Mesenchymal stem cell (in vitro differentiated cells and primary cell): ENCODE results near the gene PLCB1.

ENCODE experiments used
- DNase-seq: peaks from one replicate; pipeline ENCODE4 v3.0.0-alpha.2; 2013
- H2AFZ ChIP-seq: one replicate; pipeline ENCODE4 v1.6.1; 2013; ENCODE audit warnings: low read depth, mild to moderate bottlenecking, control low read depth, inconsistent platforms, low read length, moderate library complexity
- H2AK5ac ChIP-seq: 2 replicates; pipeline ENCODE4 v1.6.1; 2013; ENCODE audit warnings: low read length, moderate library complexity, mild to moderate bottlenecking, inconsistent platforms; ENCODE audit not compliant: severe bottlenecking
- H2BK120ac ChIP-seq: one replicate; pipeline ENCODE4 v1.6.1; 2013; ENCODE audit warnings: low read depth, mild to moderate bottlenecking, inconsistent platforms, low read length, moderate library complexity
- H2BK12ac ChIP-seq, 2 experiments: one replicate each; pipeline ENCODE4 v1.6.1; 2013; ENCODE audit warnings: inconsistent platforms in 2 of 2, low read length in 2 of 2, mild to moderate bottlenecking in 2 of 2, moderate library complexity in 2 of 2, control low read depth in 1 of 2
- H2BK15ac ChIP-seq: one replicate; pipeline ENCODE4 v1.6.1; 2013; ENCODE audit warnings: mild to moderate bottlenecking, low read depth, inconsistent platforms; ENCODE audit not compliant: poor library complexity, severe bottlenecking
- H2BK5ac ChIP-seq: 2 replicates; pipeline ENCODE4 v1.6.1; 2013; ENCODE audit warnings: low read depth, mild to moderate bottlenecking, low read length, control low read depth, inconsistent platforms; ENCODE audit not compliant: poor library complexity, severe bottlenecking
- H3K14ac ChIP-seq, 2 experiments: one replicate each; pipeline ENCODE4 v1.6.1; 2013; ENCODE audit warnings: inconsistent platforms in 2 of 2, low read length in 2 of 2, control low read depth in 1 of 2, mild to moderate bottlenecking in 1 of 2, moderate library complexity in 1 of 2
- H3K18ac ChIP-seq, 2 experiments: one replicate each; pipeline ENCODE4 v1.6.1; 2013; ENCODE audit warnings: inconsistent platforms in 2 of 2, low read length in 2 of 2, control low read depth in 1 of 2, low read depth in 1 of 2, mild to moderate bottlenecking in 1 of 2
- H3K23ac ChIP-seq, 2 experiments: one replicate each; pipeline ENCODE4 v1.6.1; 2013; ENCODE audit warnings: inconsistent platforms in 2 of 2, low read length in 2 of 2, mild to moderate bottlenecking in 2 of 2, moderate library complexity in 2 of 2, control low read depth in 1 of 2
- H3K27ac ChIP-seq: 2 replicates; pipeline ENCODE4 v1.5.1; 2013; ENCODE audit warnings: mild to moderate bottlenecking, moderate library complexity, low read length, control low read depth, inconsistent platforms; ENCODE audit not compliant: poor library complexity, severe bottlenecking
- H3K27me3 ChIP-seq, 2 experiments: 2 replicates each; pipeline versions ENCODE4 v1.6.1 to v1.7.0; 2013; ENCODE audit warnings: low read length in 2 of 2, mild to moderate bottlenecking in 2 of 2, moderate library complexity in 2 of 2, control low read depth in 1 of 2, inconsistent platforms in 1 of 2; ENCODE audit not compliant: control insufficient read depth in 1 of 2, insufficient read depth in 1 of 2
- H3K36me3 ChIP-seq, 2 experiments: 2 replicates each; pipeline versions ENCODE4 v1.6.1 to v1.7.0; 2013; ENCODE audit warnings: low read length in 2 of 2, control low read depth in 1 of 2, inconsistent platforms in 1 of 2, low read depth in 1 of 2, mild to moderate bottlenecking in 1 of 2; ENCODE audit not compliant: insufficient read depth in 2 of 2, control insufficient read depth in 1 of 2
- H3K4ac ChIP-seq, 2 experiments: one replicate each; pipeline ENCODE4 v1.6.1; 2013; ENCODE audit warnings: inconsistent platforms in 2 of 2, low read length in 2 of 2, mild to moderate bottlenecking in 2 of 2, moderate library complexity in 2 of 2, control low read depth in 1 of 2, low read depth in 1 of 2
- H3K4me1 ChIP-seq: 2 replicates; pipeline ENCODE4 v1.6.1; 2013; ENCODE audit warnings: low read depth, low read length, control low read depth; ENCODE audit not compliant: control insufficient read depth, insufficient read depth
- H3K4me2 ChIP-seq: 2 replicates; pipeline ENCODE4 v1.6.1; 2013; ENCODE audit warnings: low read length, mild to moderate bottlenecking, inconsistent platforms; ENCODE audit not compliant: poor library complexity, severe bottlenecking
- H3K4me3 ChIP-seq, 2 experiments: 2 replicates each; pipeline versions ENCODE4 v1.5.1 to v1.7.0; 2013; ENCODE audit warnings: low read length in 2 of 2, mild to moderate bottlenecking in 2 of 2, control low read depth in 1 of 2, low read depth in 1 of 2; ENCODE audit not compliant: insufficient read depth in 1 of 2
- H3K79me1 ChIP-seq: replicated peaks from 2 replicates; pipeline ENCODE4 v1.6.1; 2013; ENCODE audit warnings: mild to moderate bottlenecking, control low read depth, low read length, inconsistent platforms; ENCODE audit not compliant: poor library complexity, severe bottlenecking
- H3K9ac ChIP-seq: 2 replicates; pipeline ENCODE4 v1.7.0; 2013; ENCODE audit warnings: mild to moderate bottlenecking, low read length, moderate library complexity
- H3K9me3 ChIP-seq: 2 replicates; pipeline ENCODE4 v1.7.0; 2013; ENCODE audit warnings: mild to moderate bottlenecking, low read length; ENCODE audit not compliant: control insufficient read depth
- H4K8ac ChIP-seq: one replicate; pipeline ENCODE4 v1.6.1; 2013; ENCODE audit warnings: inconsistent platforms, mild to moderate bottlenecking, low read length, moderate library complexity
- H4K91ac ChIP-seq: one replicate; pipeline ENCODE4 v1.6.1; 2013; ENCODE audit warnings: mild to moderate bottlenecking, low read length, inconsistent platforms
- whole genome bisulfite sequencing: methylation state at CpG from one replicate; pipeline ENCODE4 v1.1.7; 2013; ENCODE audit warnings: mixed read lengths; 5-methylcytosine and 5-hydroxymethylcytosine counted together

PLCB1 gene

DNA sequence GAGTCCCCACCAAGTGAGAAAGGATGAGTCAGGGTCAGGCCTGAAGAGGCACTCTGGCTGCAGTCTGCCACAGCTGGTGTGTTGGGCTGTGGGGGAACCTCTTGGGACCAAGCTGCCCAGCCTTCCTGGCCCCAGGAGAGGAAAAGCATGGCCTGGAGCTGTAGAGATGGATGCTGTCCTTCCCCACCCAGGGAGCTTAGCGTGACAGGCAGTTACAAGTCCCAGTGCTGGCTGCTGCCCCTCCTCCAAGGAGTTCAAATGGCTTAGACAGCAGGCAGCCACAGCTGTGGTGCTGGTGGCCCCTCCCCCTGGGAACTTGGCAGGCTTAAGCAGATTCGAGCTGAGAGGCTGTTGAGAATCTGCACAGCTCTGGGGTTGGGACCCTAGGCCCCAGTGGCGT lies 253.2 kb downstream of the PLCB1 start:
- Histone ChIP-seq H3K4me2 (no peak overlapping the region), H3K9ac (no peak overlapping the region), H3K27me3 (no peaks in the 10 kb centered on the region), H4K91ac (no peak overlapping the region), H2BK15ac (no peak overlapping the region), H3K14ac (no peak overlapping the region), H2BK5ac (no peak overlapping the region), H3K27ac (no peak overlapping the region), H3K4me3 (no peak overlapping the region), H3K36me3 (peaks cover 0 to 4% of the 10 kb centered on the region in 2 experiments), H3K23ac (no peak overlapping the region), H2BK12ac (no peak overlapping the region), H2AFZ (no peak overlapping the region), H3K79me1 (no peaks in the 10 kb centered on the region), H3K9me3 (peaks cover 3% of the 10 kb centered on the region), H2AK5ac (no peak overlapping the region), H3K18ac (peak overlapping the region in 1 of 2 experiments; percentile 40), H3K4ac (no peak overlapping the region), H4K8ac (no peak overlapping the region), H3K4me1 (peaks cover 10% of the 10 kb centered on the region), H2BK120ac (no peak overlapping the region)
- peak; percentile 78 for DNase-seq
- 56% methylated on average over 3 of the region's 3 CpGs for WGBS

DNA sequence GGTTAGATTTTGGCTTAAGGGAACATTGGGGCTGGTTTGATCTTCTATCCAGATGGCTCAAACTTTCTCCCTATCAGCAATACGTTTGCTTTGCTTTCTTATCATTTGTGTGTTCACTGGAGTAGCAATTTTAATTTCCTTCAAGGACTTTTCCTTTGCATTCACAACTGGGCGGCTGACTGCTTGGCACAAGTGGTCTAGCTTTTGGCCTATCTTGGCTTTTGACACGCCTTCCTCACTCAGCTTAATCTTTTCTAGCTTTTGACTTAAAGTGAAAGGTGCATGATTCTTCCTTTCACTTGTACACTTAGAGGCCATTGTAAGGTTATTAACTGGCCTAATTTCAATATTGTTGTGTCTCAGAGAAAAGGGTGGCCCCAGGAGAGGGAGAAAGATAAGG lies 254.9 kb downstream of the PLCB1 start:
- H2AK5ac ChIP-seq: no peak overlapping the region
- H3K4me1 ChIP-seq: peaks cover 10% of the 10 kb centered on the region
- H2BK120ac ChIP-seq: no peak overlapping the region
- 90% methylated on average over 3 of the region's 3 CpGs for WGBS
- peaks cover 0 to 4% of the 10 kb centered on the region in 2 experiments for H3K36me3 ChIP-seq
- H2BK15ac ChIP-seq: no peak overlapping the region
- no peak overlapping the region for H2AFZ ChIP-seq
- H3K9me3 ChIP-seq: peaks cover 3% of the 10 kb centered on the region
- H3K23ac ChIP-seq: no peak overlapping the region
- H2BK12ac ChIP-seq: no peak overlapping the region
- H3K9ac ChIP-seq: no peak overlapping the region
- no peak overlapping the region for H4K8ac ChIP-seq
- no peak overlapping the region for H3K4ac ChIP-seq
- H4K91ac ChIP-seq: no peak overlapping the region
- no peaks in the 10 kb centered on the region for H3K79me1 ChIP-seq
- H3K27me3 ChIP-seq: no peaks in the 10 kb centered on the region
- H3K27ac ChIP-seq: no peak overlapping the region
- H3K14ac ChIP-seq: no peak overlapping the region
- no peak for DNase-seq
- no peak overlapping the region for H3K4me2 ChIP-seq
- H2BK5ac ChIP-seq: no peak overlapping the region
- H3K4me3 ChIP-seq: no peak overlapping the region
- H3K18ac ChIP-seq: no peak overlapping the region

DNA sequence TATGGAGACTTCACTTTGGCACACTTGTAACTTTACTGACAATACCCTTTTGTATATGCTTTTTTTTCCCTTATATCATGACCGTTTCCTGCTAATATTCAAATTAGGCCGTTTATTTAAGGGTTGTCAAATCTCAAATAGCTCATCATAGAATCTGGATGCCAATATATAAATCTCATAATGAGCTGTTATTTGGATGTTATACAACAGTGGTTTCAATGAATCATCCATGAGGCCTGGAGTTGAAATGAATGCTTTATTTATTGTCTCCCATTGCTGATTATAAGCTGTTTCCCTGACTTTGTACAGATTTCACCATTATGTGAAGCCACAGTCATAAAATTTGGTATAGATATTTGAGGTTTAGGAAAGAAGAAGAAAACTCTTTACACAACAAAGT lies 256.1 kb downstream of the PLCB1 start:
- no peak overlapping the region for H4K8ac ChIP-seq
- DNase-seq: peak; percentile 10
- no peak overlapping the region for H2BK12ac ChIP-seq
- H3K14ac ChIP-seq: no peak overlapping the region
- WGBS: 67% methylated on average over 1 of the region's 2 CpGs
- no peak overlapping the region for H2BK5ac ChIP-seq
- no peak overlapping the region for H2BK15ac ChIP-seq
- no peak overlapping the region for H3K4ac ChIP-seq
- peak overlapping the region; percentile 58 for H3K9ac ChIP-seq
- no peak overlapping the region for H3K4me3 ChIP-seq
- peaks cover 3% of the 10 kb centered on the region for H3K9me3 ChIP-seq
- H3K27me3 ChIP-seq: no peaks in the 10 kb centered on the region
- H3K36me3 ChIP-seq: peaks cover 0 to 4% of the 10 kb centered on the region in 2 experiments
- no peak overlapping the region for H3K27ac ChIP-seq
- no peaks in the 10 kb centered on the region for H3K79me1 ChIP-seq
- H3K4me2 ChIP-seq: no peak overlapping the region
- no peak overlapping the region for H2BK120ac ChIP-seq
- H3K4me1 ChIP-seq: peaks cover 10% of the 10 kb centered on the region
- H2AFZ ChIP-seq: no peak overlapping the region
- H3K23ac ChIP-seq: no peak overlapping the region
- H3K18ac ChIP-seq: no peak overlapping the region
- H4K91ac ChIP-seq: no peak overlapping the region
- H2AK5ac ChIP-seq: no peak overlapping the region

DNA sequence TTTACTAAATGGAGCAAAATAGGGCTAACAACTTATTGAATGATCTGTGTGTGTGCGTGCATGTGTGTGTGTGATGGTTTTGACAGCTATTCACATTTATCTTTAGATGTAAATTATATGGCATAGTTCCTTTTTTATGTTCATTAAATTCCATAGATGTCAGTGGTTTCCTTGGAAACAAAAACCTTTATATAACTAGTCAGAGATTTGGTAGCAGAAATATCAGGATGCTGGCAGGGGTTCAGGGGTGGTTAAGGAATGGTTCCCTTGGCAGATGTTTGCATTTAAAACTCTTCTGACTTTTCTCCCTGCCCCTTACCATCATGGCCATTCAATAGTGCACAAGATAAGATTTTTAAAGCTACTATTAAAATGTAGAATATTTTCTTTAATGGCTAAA lies 256.6 kb downstream of the PLCB1 start:
- H4K91ac ChIP-seq: no peak overlapping the region
- no peaks in the 10 kb centered on the region for H3K79me1 ChIP-seq
- peak overlapping the region; percentile 58 for H3K9ac ChIP-seq
- H4K8ac ChIP-seq: no peak overlapping the region
- DNase-seq: no peak
- peaks cover 2% of the 10 kb centered on the region for H3K9me3 ChIP-seq
- no peak overlapping the region for H2BK120ac ChIP-seq
- H3K23ac ChIP-seq: no peak overlapping the region
- no peak overlapping the region for H3K4me2 ChIP-seq
- H3K4me3 ChIP-seq: no peak overlapping the region
- peaks cover 10% of the 10 kb centered on the region for H3K4me1 ChIP-seq
- H2AK5ac ChIP-seq: no peak overlapping the region
- no peak overlapping the region for H2BK5ac ChIP-seq
- H3K27me3 ChIP-seq: no peaks in the 10 kb centered on the region
- no peak overlapping the region for H2BK12ac ChIP-seq
- no CpG with 5 or more reads among the region's 1 CpG for WGBS
- no peak overlapping the region for H3K4ac ChIP-seq
- H3K18ac ChIP-seq: no peak overlapping the region
- no peak overlapping the region for H2AFZ ChIP-seq
- peaks cover 0 to 4% of the 10 kb centered on the region in 2 experiments for H3K36me3 ChIP-seq
- H3K27ac ChIP-seq: no peak overlapping the region
- no peak overlapping the region for H2BK15ac ChIP-seq
- H3K14ac ChIP-seq: no peak overlapping the region
